Mucosa of descending colon (tissue), 3 donors: ENCODE measurements around the gene KCNJ6. TPM values are rescaled to one million over a fixed set of nuclear protein-coding genes. Genes with fewer than 3 reads are reported as not detected.

Experiments used
- ATAC-seq: fragments of 200-7000 bp; cut with Tn5 transposase; one replicate; pipeline ENCODE4 v1.9.1; 2020; ENCODE audit warnings: mild to moderate bottlenecking, moderate library complexity
- DNase-seq, 3 donors: peaks; one replicate each; pipeline ENCODE4 v3.0.0-alpha.2; 2020
- H3K36me3 ChIP-seq: fragments of 200-600 bp; one replicate; pipeline ENCODE4 v1.8.0; 2021; ENCODE audit warnings: low read depth, mild to moderate bottlenecking
- H3K4me1 ChIP-seq: fragments of 200-600 bp; one replicate; pipeline ENCODE4 v1.8.0; 2021; ENCODE audit warnings: low read depth, mild to moderate bottlenecking
- H3K4me3 ChIP-seq: fragments of 200-600 bp; one replicate; pipeline ENCODE4 v1.8.0; 2021; ENCODE audit warnings: mild to moderate bottlenecking
- H3K9me3 ChIP-seq: fragments of 200-600 bp; one replicate; pipeline ENCODE4 v1.8.0; 2021; ENCODE audit warnings: mild to moderate bottlenecking
- CTCF ChIP-seq: fragments of 200-600 bp; IDR thresholded peaks from one replicate; pipeline ENCODE4 v1.8.0; 2022; ENCODE audit warnings: antibody characterized with exemption, mild to moderate bottlenecking
- intact Hi-C, 2 donors: fragments of 100-400 bp; cut with DNase I in 1 of 2; cut with micrococcal nuclease in 1 of 2; formaldehyde crosslinking; loops; one replicate each; pipeline versions ENCODE4 v1.11.0 to v1.11.1; 2022; cut with DNase I, micrococcal nuclease
- total RNA-seq, 3 donors: library from RNA; stranded (reverse); fragmentation: NEBNext Ultra II Directional in 2 of 3; extraction: Animal tissue kit (Norgen Biotek cat#: 25700) in 2 of 3; gene quantifications; one replicate each; pipeline versions ENCODE4 v1.2.1 to v1.2.4, GENCODE V29; 2021 to 2023
- donor health status: DM: no; HTN: no; CAD: no; lungs with moderate emphysema.
- donor health status: DM: no; HTN: no; CAD: no.
- donor health status: DM: no; HTN: yes; CAD: no.

Gene KCNJ6
- total RNA-seq, 3 donors from 2014 or later: 0.09 to 0.19 (median 0.14) TPM

- TF ChIP-seq CTCF: no peak
- H3K36me3 ChIP-seq: no peaks in the 10 kb centered on the region
- intact Hi-C loops: no loop called here
- H3K4me3 ChIP-seq: no peak overlapping the region
- no peak for DNase-seq
- peaks cover 13% of the 10 kb centered on the region for H3K4me1 ChIP-seq
- H3K9me3 ChIP-seq: no peaks in the 10 kb centered on the region
- ATAC-seq: no peak
Measured at GRCh38 chr21:37566790-37567615, 349.3 kb downstream of the KCNJ6 start.

GRCh38 chr21:37565530-37566223, 350.6 kb downstream of the KCNJ6 start:
- intact Hi-C loops: no loop called here

GRCh38 chr21:37564924-37565529, 351.2 kb downstream of the KCNJ6 start:
- Histone ChIP-seq H3K4me3 (no peak overlapping the region), H3K4me1 (peaks cover 13% of the 10 kb centered on the region), H3K9me3 (no peaks in the 10 kb centered on the region), H3K36me3 (no peaks in the 10 kb centered on the region)
- TF ChIP-seq CTCF: no peak
- intact Hi-C loops: no loop called here
- ATAC-seq (no peak), DNase-seq (no peak)

More at GRCh38 chr21:37565530-37566223, 350.6 kb downstream of the KCNJ6 start:
- H3K36me3 ChIP-seq: no peaks in the 10 kb centered on the region
- no peak for DNase-seq
- no peak for TF ChIP-seq CTCF
- H3K4me3 ChIP-seq: no peak overlapping the region
- ATAC-seq: peak; percentile 29
- peaks cover 13% of the 10 kb centered on the region for H3K4me1 ChIP-seq
- no peaks in the 10 kb centered on the region for H3K9me3 ChIP-seq

- intact Hi-C loops: no loop called here
- DNase-seq (peak in 2 of 3 donors; percentile 68 to 80), ATAC-seq (peak; percentile 75)
- Histone ChIP-seq H3K9me3 (no peaks in the 10 kb centered on the region), H3K36me3 (no peaks in the 10 kb centered on the region), H3K4me1 (peaks cover 13% of the 10 kb centered on the region), H3K4me3 (peak overlapping the region; percentile 56)
- TF ChIP-seq CTCF: no peak
Measured at GRCh38 chr21:37564341-37564923, 351.8 kb downstream of the KCNJ6 start.

- Histone ChIP-seq H3K4me1 (peaks cover 13% of the 10 kb centered on the region), H3K36me3 (no peaks in the 10 kb centered on the region), H3K4me3 (peak overlapping the region; percentile 56), H3K9me3 (no peaks in the 10 kb centered on the region)
- DNase-seq (peak; percentile 91 to 96 (median 93)), ATAC-seq (peak; percentile 96)
- TF ChIP-seq CTCF: no peak
- intact Hi-C loops: no loop called here
Measured at GRCh38 chr21:37563641-37564340, 352.5 kb downstream of the KCNJ6 start.
